ENCODE results near the gene PLPP7. TPM values are rescaled to one million over a fixed set of nuclear protein-coding genes. Genes with fewer than 3 reads are reported as not detected.

The PLPP7 gene
- total RNA-seq, 1 donor from 2014 or later, result 0.20 TPM

GRCh38 chr9:131273856-131274673, 15.5 kb upstream of the PLPP7 start:
- Histone ChIP-seq H4K20me1 (ENCODE audit: insufficient read depth, low read length) (no peaks in the 10 kb centered on the region), H3K4me3 (ENCODE audit: insufficient read depth, low read depth, low read length) (no peak overlapping the region), H3K27ac (ENCODE audit: low read depth, low read length) (no peak overlapping the region), H3K9ac (ENCODE audit: low read length) (no peak overlapping the region), H3K27me3 (ENCODE audit: insufficient read depth, low read length) (peaks cover 11% of the 10 kb centered on the region), H3K4me2 (ENCODE audit: low read length) (no peak overlapping the region), H3K79me2 (ENCODE audit: insufficient read depth, low read length) (no peaks in the 10 kb centered on the region), H3K36me3 (ENCODE audit: insufficient read depth, low read length) (no peaks in the 10 kb centered on the region), H2AFZ (ENCODE audit: low read depth, low read length) (no peak overlapping the region), H3K4me1 (ENCODE audit: insufficient read depth, low read length) (no peaks in the 10 kb centered on the region), H3K9me3 (ENCODE audit: insufficient read depth, low read depth, low read length) (no peaks in the 10 kb centered on the region)
- peaks cover 2% of the 10 kb centered on the region for H3K4me1 Mint-ChIP-seq (ENCODE audit: low read depth, unreplicated experiment)
- no peaks in the 10 kb centered on the region for H3K9me3 Mint-ChIP-seq (ENCODE audit: unreplicated experiment)
- peaks cover 4% of the 10 kb centered on the region for H3K36me3 Mint-ChIP-seq (ENCODE audit: low read depth, unreplicated experiment)
- DNase-seq (ENCODE audit: low read depth) (no peak), FAIRE-seq (no peak)
- peak overlapping the region; percentile 53 for H3K27ac Mint-ChIP-seq (ENCODE audit: unreplicated experiment)
- TF ChIP-seq CTCF (IDR thresholded peaks at IDR 0.05; ENCODE audit: insufficient read depth, low read depth, low read length) (no peak), EZH2 (IDR thresholded peaks at IDR 0.05; ENCODE audit: insufficient read depth, low read length) (no peak)
- H3K4me3 Mint-ChIP-seq (ENCODE audit: unreplicated experiment), result no peak overlapping the region
- H3K27me3 Mint-ChIP-seq (ENCODE audit: low read depth, unreplicated experiment), result peaks cover 40% of the 10 kb centered on the region

- peaks cover 2% of the 10 kb centered on the region for H3K4me1 Mint-ChIP-seq (ENCODE audit: low read depth, unreplicated experiment)
- H3K4me3 Mint-ChIP-seq (ENCODE audit: unreplicated experiment), result no peak overlapping the region
- no peaks in the 10 kb centered on the region for H3K36me3 ChIP-seq (ENCODE audit: insufficient read depth, low read length)
- peaks cover 4% of the 10 kb centered on the region for H3K36me3 Mint-ChIP-seq (ENCODE audit: low read depth, unreplicated experiment)
- no peaks in the 10 kb centered on the region for H3K79me2 ChIP-seq (ENCODE audit: insufficient read depth, low read length)
- no peak overlapping the region for H3K27ac ChIP-seq (ENCODE audit: low read depth, low read length)
- TF ChIP-seq CTCF (IDR thresholded peaks at IDR 0.05; ENCODE audit: insufficient read depth, low read depth, low read length), result no peak
- TF ChIP-seq EZH2 (IDR thresholded peaks at IDR 0.05; ENCODE audit: insufficient read depth, low read length), result no peak
- DNase-seq (ENCODE audit: low read depth) (no peak), FAIRE-seq (no peak)
- H3K27me3 Mint-ChIP-seq (ENCODE audit: low read depth, unreplicated experiment), result peaks cover 47% of the 10 kb centered on the region
- H3K4me1 ChIP-seq (ENCODE audit: insufficient read depth, low read length), result no peaks in the 10 kb centered on the region
- H4K20me1 ChIP-seq (ENCODE audit: insufficient read depth, low read length), result no peaks in the 10 kb centered on the region
- no peak overlapping the region for H3K4me3 ChIP-seq (ENCODE audit: insufficient read depth, low read depth, low read length)
- H3K9me3 ChIP-seq (ENCODE audit: insufficient read depth, low read depth, low read length), result no peaks in the 10 kb centered on the region
- no peaks in the 10 kb centered on the region for H3K9me3 Mint-ChIP-seq (ENCODE audit: unreplicated experiment)
- no peak overlapping the region for H2AFZ ChIP-seq (ENCODE audit: low read depth, low read length)
- no peak overlapping the region for H3K4me2 ChIP-seq (ENCODE audit: low read length)
- peaks cover 16% of the 10 kb centered on the region for H3K27me3 ChIP-seq (ENCODE audit: insufficient read depth, low read length)
- H3K27ac Mint-ChIP-seq (ENCODE audit: unreplicated experiment), result no peak overlapping the region
- no peak overlapping the region for H3K9ac ChIP-seq (ENCODE audit: low read length)
These were observed 14.7 kb upstream of the PLPP7 start for GRCh38 chr9:131274674-131275331.

All from astrocyte (in vitro differentiated cells and primary cell).